ENCODE measurements around the gene PRKAR1B.

DNA sequence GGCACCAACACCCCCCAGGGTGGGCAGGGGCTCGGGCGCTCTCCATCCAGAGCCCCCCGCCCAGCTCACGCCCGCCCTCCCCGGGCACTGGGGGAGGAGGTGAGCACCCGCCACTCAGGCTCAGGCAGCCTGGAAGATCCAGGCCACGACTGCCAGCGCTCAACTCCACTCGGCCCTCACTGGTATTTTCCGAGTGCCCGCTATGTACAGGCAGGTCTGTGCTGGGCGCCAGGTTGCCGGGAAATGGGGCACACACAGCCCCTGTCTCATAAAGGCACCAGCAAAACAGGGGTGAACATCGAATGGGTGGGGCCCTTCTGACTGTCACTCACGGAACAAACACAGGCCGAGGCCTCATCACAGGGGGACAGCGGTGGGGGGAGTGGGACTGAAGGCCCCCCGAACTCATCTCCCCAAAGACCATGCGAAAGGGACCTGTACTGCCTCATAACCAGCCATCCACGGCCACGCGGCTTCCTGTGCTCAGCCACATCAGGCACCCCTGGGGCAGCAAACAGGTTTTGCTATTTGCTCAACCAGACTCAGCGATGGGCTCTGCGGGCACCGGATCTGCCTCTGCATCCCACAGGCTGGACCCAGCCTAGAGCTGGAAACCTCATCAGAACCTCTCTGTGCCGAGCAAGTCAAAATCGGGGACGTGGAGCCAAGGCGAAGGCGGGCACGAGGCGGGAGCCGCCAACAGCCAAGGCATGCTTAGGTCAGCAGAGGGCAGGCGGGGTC, 99.2 kb downstream of the PRKAR1B start:
- TF ChIP-seq, protein P1, sequence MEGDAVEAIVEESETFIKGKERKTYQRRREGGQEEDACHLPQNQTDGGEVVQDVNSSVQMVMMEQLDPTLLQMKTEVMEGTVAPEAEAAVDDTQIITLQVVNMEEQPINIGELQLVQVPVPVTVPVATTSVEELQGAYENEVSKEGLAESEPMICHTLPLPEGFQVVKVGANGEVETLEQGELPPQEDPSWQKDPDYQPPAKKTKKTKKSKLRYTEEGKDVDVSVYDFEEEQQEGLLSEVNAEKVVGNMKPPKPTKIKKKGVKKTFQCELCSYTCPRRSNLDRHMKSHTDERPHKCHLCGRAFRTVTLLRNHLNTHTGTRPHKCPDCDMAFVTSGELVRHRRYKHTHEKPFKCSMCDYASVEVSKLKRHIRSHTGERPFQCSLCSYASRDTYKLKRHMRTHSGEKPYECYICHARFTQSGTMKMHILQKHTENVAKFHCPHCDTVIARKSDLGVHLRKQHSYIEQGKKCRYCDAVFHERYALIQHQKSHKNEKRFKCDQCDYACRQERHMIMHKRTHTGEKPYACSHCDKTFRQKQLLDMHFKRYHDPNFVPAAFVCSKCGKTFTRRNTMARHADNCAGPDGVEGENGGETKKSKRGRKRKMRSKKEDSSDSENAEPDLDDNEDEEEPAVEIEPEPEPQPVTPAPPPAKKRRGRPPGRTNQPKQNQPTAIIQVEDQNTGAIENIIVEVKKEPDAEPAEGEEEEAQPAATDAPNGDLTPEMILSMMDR (conservative IDR thresholded peaks at IDR 0.05; ENCODE audit: low read length), result no peak
- no peak for TF ChIP-seq EZH2phosphoT487 (IDR thresholded peaks at IDR 0.05; ENCODE audit: borderline replicate concordance)

Measured in Loucy (cell line).